ENCODE data around the gene ZDHHC11.
A peak's percentile ranks its signal among the peaks of the same experiment; 100 is the strongest.
"Not testable (repeated sequence)": the region's sequence is repeated elsewhere in the genome, so short reads cannot be mapped to it uniquely, and the experiment has no call there.

ZDHHC11 gene

GRCh38 chr5:797986-798385 lies 52.8 kb downstream of the ZDHHC11 start:
- DNase-seq: not testable (repeated sequence)

- DNase-seq: not testable (repeated sequence)
These were observed 54.9 kb downstream of the ZDHHC11 start for GRCh38 chr5:795873-796272.

GRCh38 chr5:794948-795347 lies 55.8 kb downstream of the ZDHHC11 start:
- DNase-seq: not testable (repeated sequence)

GRCh38 chr5:788703-789102 lies 62.1 kb downstream of the ZDHHC11 start:
- DNase-seq: not testable (repeated sequence)

GRCh38 chr5:787857-788233 lies 62.9 kb downstream of the ZDHHC11 start:
- DNase-seq: not testable (repeated sequence)

- DNase-seq: not testable (repeated sequence)
These were observed 63.4 kb downstream of the ZDHHC11 start for GRCh38 chr5:787224-787856.

- DNase-seq: not testable (repeated sequence)
These were observed 65.5 kb downstream of the ZDHHC11 start for GRCh38 chr5:785181-785705.

GRCh38 chr5:784428-785177 lies 66.2 kb downstream of the ZDHHC11 start, which contains the start of gene ZDHHC11B:
ZDHHC11B (minus strand) TSS chr5:784729; CDS start chr5:766919, 17,810 bp downstream.
- peak; percentile 93 for DNase-seq

- not testable (repeated sequence) for DNase-seq
These were observed 66.8 kb downstream of the ZDHHC11 start for GRCh38 chr5:783881-784427.

GRCh38 chr5:783049-783802 lies 67.6 kb downstream of the ZDHHC11 start:
- not testable (repeated sequence) for DNase-seq

- not testable (repeated sequence) for DNase-seq
These were observed 68.4 kb downstream of the ZDHHC11 start for GRCh38 chr5:782356-782755.

- not testable (repeated sequence) for DNase-seq
These were observed 70.2 kb downstream of the ZDHHC11 start for GRCh38 chr5:780571-780970.

GRCh38 chr5:778967-779366 lies 71.8 kb downstream of the ZDHHC11 start:
- not testable (repeated sequence) for DNase-seq

- DNase-seq: not testable (repeated sequence)
These were observed 72.4 kb downstream of the ZDHHC11 start for GRCh38 chr5:778421-778820.

GRCh38 chr5:777756-778161 lies 73.0 kb downstream of the ZDHHC11 start:
- DNase-seq: no peak

GRCh38 chr5:776862-777711 lies 73.7 kb downstream of the ZDHHC11 start:
- DNase-seq: no peak

- DNase-seq: no peak
These were observed 74.6 kb downstream of the ZDHHC11 start for GRCh38 chr5:775961-776861.

- not testable (repeated sequence) for DNase-seq
These were observed 75.2 kb downstream of the ZDHHC11 start for GRCh38 chr5:775595-775960.

GRCh38 chr5:774854-775505 lies 75.8 kb downstream of the ZDHHC11 start:
- DNase-seq: not testable (repeated sequence)

- not testable (repeated sequence) for DNase-seq
These were observed 76.5 kb downstream of the ZDHHC11 start for GRCh38 chr5:774304-774703.
